GM12891 (cell line): Measurements from ENCODE around the gene MLXIP.
A peak's percentile ranks its signal among the peaks of the same experiment; 100 is the strongest.

Experiments used
- DNase-seq: peaks from one replicate; pipeline ENCODE4 v3.0.0; 2011; ENCODE audit warnings: low spot score; ENCODE audit not compliant: insufficient read length
- FAIRE-seq: peaks from 2 replicates; lab custom pipeline; 2011; peaks lifted over from hg19 to GRCh38; lab: Jason Lieb, UNC
- PAX5 ChIP-seq: IDR thresholded peaks from 2 replicates; pipeline ENCODE4 v1.6.1; 2011; ENCODE audit warnings: low read length, moderate library complexity, mild to moderate bottlenecking; ENCODE audit not compliant: insufficient read depth, severe bottlenecking
- POLR2A ChIP-seq: IDR thresholded peaks from 2 replicates; pipeline ENCODE4 v1.6.1; 2011; ENCODE audit warnings: low read depth, low read length, control low read depth
- POLR2AphosphoS5 ChIP-seq: IDR thresholded peaks from 2 replicates; pipeline ENCODE4 v1.6.1; 2011; ENCODE audit warnings: low read depth, low read length, control low read depth
- POU2F2 ChIP-seq: IDR thresholded peaks from 2 replicates; pipeline ENCODE4 v1.6.1; 2011; ENCODE audit warnings: low read depth, mild to moderate bottlenecking, control low read depth, low read length, moderate library complexity
- SPI1 ChIP-seq: IDR thresholded peaks from 2 replicates; pipeline ENCODE4 v1.6.1; 2011; ENCODE audit warnings: low read depth, low read length, control low read depth
- TAF1 ChIP-seq: IDR thresholded peaks from 2 replicates; pipeline ENCODE4 v1.6.1; 2011; ENCODE audit warnings: low read depth, low read length, control low read depth

MLXIP gene

GRCh38 chr12:122063694-122064024, 14.9 kb upstream of the MLXIP start:
- DNase-seq (no peak), FAIRE-seq (no peak)
- TF ChIP-seq PAX5: no peak
- no peak for TF ChIP-seq POLR2AphosphoS5
- TF ChIP-seq TAF1: no peak
- TF ChIP-seq SPI1: no peak

- TF ChIP-seq POLR2A: no peak
- no peak for TF ChIP-seq PAX5
- TF ChIP-seq POLR2AphosphoS5: no peak
- no peak for TF ChIP-seq POU2F2
- no peak for TF ChIP-seq TAF1
- TF ChIP-seq SPI1: no peak
- DNase-seq (peak; percentile 75), FAIRE-seq (peak; percentile 83)
Measured at GRCh38 chr12:122064025-122064777, 14.4 kb upstream of the MLXIP start.

- DNase-seq (no peak), FAIRE-seq (no peak)
- TF ChIP-seq SPI1 (no peak), POLR2A (no peak), POU2F2 (no peak), PAX5 (no peak), POLR2AphosphoS5 (no peak), TAF1 (no peak)
Measured at GRCh38 chr12:122064780-122065588, 13.6 kb upstream of the MLXIP start.

- FAIRE-seq: no peak
- TF ChIP-seq POLR2AphosphoS5: no peak
- TF ChIP-seq PAX5: no peak
- TF ChIP-seq POLR2A: no peak
- TF ChIP-seq SPI1: no peak
- no peak for TF ChIP-seq TAF1
- TF ChIP-seq POU2F2: no peak
Measured at GRCh38 chr12:122067548-122067947, 11.0 kb upstream of the MLXIP start.

GRCh38 chr12:122067966-122068365, 10.6 kb upstream of the MLXIP start:
- FAIRE-seq (peak; percentile 20), DNase-seq (peak; percentile 58)
- no peak for TF ChIP-seq SPI1
- TF ChIP-seq POU2F2: peak; percentile 64; the same call in 1 of the 2 replicates
- no peak for TF ChIP-seq POLR2AphosphoS5
- no peak for TF ChIP-seq TAF1

More at GRCh38 chr12:122067548-122067947, 11.0 kb upstream of the MLXIP start:
- DNase-seq: no peak

- DNase-seq (no peak), FAIRE-seq (no peak)
- no peak for TF ChIP-seq POLR2A
- TF ChIP-seq PAX5: no peak
- TF ChIP-seq SPI1: no peak
- no peak for TF ChIP-seq POU2F2
- no peak for TF ChIP-seq POLR2AphosphoS5
- no peak for TF ChIP-seq TAF1
Measured at GRCh38 chr12:122072031-122072970, 6.3 kb upstream of the MLXIP start.

GRCh38 chr12:122073815-122074214, 4.7 kb upstream of the MLXIP start:
- no peak for TF ChIP-seq POLR2AphosphoS5
- no peak for TF ChIP-seq SPI1
- no peak for TF ChIP-seq POU2F2
- no peak for TF ChIP-seq POLR2A
- FAIRE-seq (no peak), DNase-seq (no peak)

- no peak for FAIRE-seq
- TF ChIP-seq PAX5 (no peak), TAF1 (no peak), POLR2A (no peak), SPI1 (peak; percentile 83), POU2F2 (no peak)
- DNase-seq: no peak
Measured at GRCh38 chr12:122076743-122077495, 1.6 kb upstream of the MLXIP start.
